Measurements from ENCODE around the gene HRG. TPM values are rescaled to one million over a fixed set of nuclear protein-coding genes. Genes with fewer than 3 reads are reported as not detected.

The HRG gene
- total RNA-seq (not detected in 2 replicates), polyA plus RNA-seq (not detected in 2 replicates), polyA minus RNA-seq (not detected in 2 replicates), Bru-seq, nascent RNA (percentile 7 among the genes with signal in this experiment), BruChase-seq, experiment 1, labeled RNA remaining after a 6-hour chase (not detected), BruChase-seq, experiment 2, labeled RNA remaining after a 2-hour chase (not detected)
- polyA plus RNA-seq (2011; cell fraction: cytosol; rRNA removed), result not detected in 2 replicates
- not detected in 2 replicates for polyA plus RNA-seq (2011; cell fraction: nucleus; rRNA removed)
- not detected in 2 replicates for polyA plus RNA-seq (2012)
- polyA minus RNA-seq (2011; cell fraction: cytosol; rRNA and poly(A)+ RNA removed), result not detected
- not detected in 2 replicates for polyA minus RNA-seq (2011; cell fraction: nucleus; rRNA and poly(A)+ RNA removed)
- long read RNA-seq, result 0 reads

- Histone ChIP-seq H3K9me1 (replicated peaks; ENCODE audit: control insufficient read depth, extremely low read depth, insufficient read depth, low read length) (no peaks in the 10 kb centered on the region), H3K9me3 (replicated peaks; ENCODE audit: control insufficient read depth, insufficient read depth, low read length) (no peaks in the 10 kb centered on the region), H3K36me3 (ENCODE audit: control insufficient read depth in 2 of 2, extremely low read depth in 1 of 2, insufficient read depth in 2 of 2, low read length in 2 of 2) (no peaks in the 10 kb centered on the region), H3K9ac (replicated peaks; ENCODE audit: extremely low read depth, insufficient read depth, low read length) (no peak within 1 kb of the TSS), H4K20me1 (replicated peaks; ENCODE audit: control insufficient read depth, extremely low read depth, insufficient read depth, low read length) (no peaks in the 10 kb centered on the region), H3K27me3 (ENCODE audit: control insufficient read depth in 2 of 2, insufficient read depth in 2 of 2, low read length in 2 of 2) (peaks cover 0 to 2% of the 10 kb centered on the region in 2 experiments), H3K79me2 (ENCODE audit: control insufficient read depth, insufficient read depth, low read length) (no peaks in the 10 kb centered on the region), H3K27ac (ENCODE audit: insufficient read depth, low read depth, low read length) (no peak within 1 kb of the TSS), H3K4me2 (ENCODE audit: insufficient read depth, low read length) (no peak within 1 kb of the TSS), H3K4me3 (replicated peaks in 1 of 3; ENCODE audit: insufficient read depth in 1 of 3, low read depth in 1 of 3, low read length in 3 of 3) (no peak within 1 kb of the TSS), H2AFZ (ENCODE audit: low read depth, low read length) (no peak within 1 kb of the TSS), H3K4me1 (ENCODE audit: control insufficient read depth, extremely low read depth, insufficient read depth, low read length) (no peaks in the 10 kb centered on the region)
- CTCF ChIA-PET, result no interaction called here
- no peak for FAIRE-seq
- intact Hi-C loops (cut with micrococcal nuclease) (no loop called here), dilution Hi-C loops (cut with MboI; ENCODE audit: extremely low pct_ligation_motif_present, low sequenced_read_pairs) (no loop called here)
- no TSS peak for BruUV-seq (replicated peaks)
- no peak for DNase-seq (ENCODE audit: low read depth, low spot score)
- POLR2A ChIA-PET, result no interaction called here
- no peak for TF ChIP-seq JUN (IDR thresholded peaks at IDR 0.05; ENCODE audit: borderline replicate concordance, insufficient read depth, insufficient read length, low read depth)
- TF ChIP-seq, protein P1, sequence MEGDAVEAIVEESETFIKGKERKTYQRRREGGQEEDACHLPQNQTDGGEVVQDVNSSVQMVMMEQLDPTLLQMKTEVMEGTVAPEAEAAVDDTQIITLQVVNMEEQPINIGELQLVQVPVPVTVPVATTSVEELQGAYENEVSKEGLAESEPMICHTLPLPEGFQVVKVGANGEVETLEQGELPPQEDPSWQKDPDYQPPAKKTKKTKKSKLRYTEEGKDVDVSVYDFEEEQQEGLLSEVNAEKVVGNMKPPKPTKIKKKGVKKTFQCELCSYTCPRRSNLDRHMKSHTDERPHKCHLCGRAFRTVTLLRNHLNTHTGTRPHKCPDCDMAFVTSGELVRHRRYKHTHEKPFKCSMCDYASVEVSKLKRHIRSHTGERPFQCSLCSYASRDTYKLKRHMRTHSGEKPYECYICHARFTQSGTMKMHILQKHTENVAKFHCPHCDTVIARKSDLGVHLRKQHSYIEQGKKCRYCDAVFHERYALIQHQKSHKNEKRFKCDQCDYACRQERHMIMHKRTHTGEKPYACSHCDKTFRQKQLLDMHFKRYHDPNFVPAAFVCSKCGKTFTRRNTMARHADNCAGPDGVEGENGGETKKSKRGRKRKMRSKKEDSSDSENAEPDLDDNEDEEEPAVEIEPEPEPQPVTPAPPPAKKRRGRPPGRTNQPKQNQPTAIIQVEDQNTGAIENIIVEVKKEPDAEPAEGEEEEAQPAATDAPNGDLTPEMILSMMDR (IDR thresholded peaks at IDR 0.05; ENCODE audit: extremely low read depth in 1 of 2, insufficient read depth in 1 of 2, low read depth in 1 of 2, low read length in 2 of 2), result no peak
- no peak for TF ChIP-seq MYC (IDR thresholded peaks at IDR 0.05; ENCODE audit: low read depth, low read length)
- no peak for TF ChIP-seq GATA2 (IDR thresholded peaks at IDR 0.05; ENCODE audit: insufficient read depth, insufficient read length, low read depth, low read length)
- no peak for TF ChIP-seq POLR2AphosphoS5 (IDR thresholded peaks at IDR 0.05; ENCODE audit: insufficient read depth, low read depth, low read length)
- TF ChIP-seq MAX (IDR thresholded peaks at IDR 0.05; ENCODE audit: insufficient read depth, insufficient read length), result no peak
- TF ChIP-seq FOS (IDR thresholded peaks at IDR 0.05; ENCODE audit: borderline replicate concordance, insufficient read depth, low read length), result no peak
- no peak for TF ChIP-seq EZH2 (IDR thresholded peaks at IDR 0.05; ENCODE audit: borderline replicate concordance, low read depth, low read length, severe bottlenecking)
- no peak for TF ChIP-seq POLR2A (IDR thresholded peaks at IDR 0.05; ENCODE audit: low read depth, low read length)
Measured at GRCh38 chr3:186665625-186666188, at the start of gene HRG. TSS of gene HRG (plus strand) at chr3:186666014. CDS start at chr3:186666032, 18 bp downstream.

All from endothelial cell of umbilical vein (primary cell).